ENCODE data around the gene PLGRKT.
"Not testable (repeated sequence)": the region's sequence is repeated elsewhere in the genome, so short reads cannot be mapped to it uniquely, and the experiment has no call there.

DNA sequence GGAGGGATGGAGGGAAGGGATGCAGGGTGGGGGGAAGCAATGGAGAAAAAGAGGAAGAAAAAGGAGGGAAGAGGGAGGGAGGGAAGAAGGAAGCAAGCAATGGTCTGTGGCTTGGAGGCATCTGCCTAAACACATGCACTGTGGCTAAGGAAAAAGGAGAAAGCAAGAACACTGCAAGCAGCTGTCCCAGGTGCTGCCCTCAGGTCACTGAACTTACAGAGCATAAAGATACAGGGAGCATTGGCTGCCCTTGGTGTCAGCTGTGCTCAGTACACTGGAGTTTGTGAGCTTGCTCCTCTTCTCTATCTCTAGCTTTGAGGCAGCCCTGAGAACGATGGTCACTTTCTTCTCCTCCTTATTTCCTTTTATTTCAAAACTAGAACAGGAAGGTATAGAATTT lies 116.1 kb downstream of the PLGRKT start:
- not testable (repeated sequence) for TF ChIP-seq CTCF, POLR2A, EP300 (IDR thresholded peaks at IDR 0.05)
